GM12801 (cell line): ENCODE measurements around the gene TPRG1.

Experiments used
- TF ChIP-seq, protein P1 (sequence below): IDR thresholded peaks from one replicate; pipeline ENCODE4 v1.5.1; 2011; ENCODE audit warnings: control low read depth; ENCODE audit not compliant: insufficient read length; ENCODE audit errors: extremely low read depth

The TPRG1 gene

DNA sequence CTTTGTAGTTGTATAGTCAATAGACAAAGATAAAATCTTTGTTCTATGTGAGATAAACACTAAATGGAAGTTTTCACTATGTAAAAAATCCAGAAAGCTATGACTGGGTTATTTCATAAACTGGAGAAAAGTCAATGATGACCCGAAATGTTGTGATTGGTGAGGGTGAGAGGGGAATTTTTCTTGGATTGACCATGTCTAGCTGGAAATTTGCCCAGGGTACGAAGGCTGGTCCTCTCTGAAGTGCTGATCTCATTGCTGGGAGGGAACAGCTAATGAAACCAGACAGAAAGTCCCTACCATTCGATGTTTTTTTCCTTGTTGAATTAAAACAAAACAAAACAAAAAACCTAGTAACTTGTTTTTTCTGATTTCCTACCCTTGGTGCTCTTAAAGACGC, 14.3 kb downstream of the TPRG1 start:
- TF ChIP-seq, protein P1, sequence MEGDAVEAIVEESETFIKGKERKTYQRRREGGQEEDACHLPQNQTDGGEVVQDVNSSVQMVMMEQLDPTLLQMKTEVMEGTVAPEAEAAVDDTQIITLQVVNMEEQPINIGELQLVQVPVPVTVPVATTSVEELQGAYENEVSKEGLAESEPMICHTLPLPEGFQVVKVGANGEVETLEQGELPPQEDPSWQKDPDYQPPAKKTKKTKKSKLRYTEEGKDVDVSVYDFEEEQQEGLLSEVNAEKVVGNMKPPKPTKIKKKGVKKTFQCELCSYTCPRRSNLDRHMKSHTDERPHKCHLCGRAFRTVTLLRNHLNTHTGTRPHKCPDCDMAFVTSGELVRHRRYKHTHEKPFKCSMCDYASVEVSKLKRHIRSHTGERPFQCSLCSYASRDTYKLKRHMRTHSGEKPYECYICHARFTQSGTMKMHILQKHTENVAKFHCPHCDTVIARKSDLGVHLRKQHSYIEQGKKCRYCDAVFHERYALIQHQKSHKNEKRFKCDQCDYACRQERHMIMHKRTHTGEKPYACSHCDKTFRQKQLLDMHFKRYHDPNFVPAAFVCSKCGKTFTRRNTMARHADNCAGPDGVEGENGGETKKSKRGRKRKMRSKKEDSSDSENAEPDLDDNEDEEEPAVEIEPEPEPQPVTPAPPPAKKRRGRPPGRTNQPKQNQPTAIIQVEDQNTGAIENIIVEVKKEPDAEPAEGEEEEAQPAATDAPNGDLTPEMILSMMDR, result no peak

DNA sequence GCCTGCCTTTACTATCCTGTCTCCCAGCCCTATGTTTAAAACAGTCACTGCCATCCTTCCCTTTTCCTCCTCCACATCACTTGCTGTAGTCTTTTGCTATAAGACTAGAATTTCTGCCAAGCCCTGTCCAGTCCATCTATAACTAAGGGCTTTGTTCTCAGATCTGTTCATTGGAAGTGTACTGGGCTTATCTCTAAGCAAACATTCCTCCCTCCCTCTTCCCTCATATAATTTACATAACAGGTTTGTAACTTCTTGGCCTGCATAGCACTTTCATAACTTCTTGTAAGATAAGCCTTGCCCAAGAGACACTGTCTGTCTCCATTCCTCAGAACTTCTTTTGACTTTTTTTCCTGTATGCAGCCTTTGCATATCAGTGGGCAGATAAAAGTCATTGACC, 16.7 kb downstream of the TPRG1 start:
- TF ChIP-seq, protein P1, result no peak

DNA sequence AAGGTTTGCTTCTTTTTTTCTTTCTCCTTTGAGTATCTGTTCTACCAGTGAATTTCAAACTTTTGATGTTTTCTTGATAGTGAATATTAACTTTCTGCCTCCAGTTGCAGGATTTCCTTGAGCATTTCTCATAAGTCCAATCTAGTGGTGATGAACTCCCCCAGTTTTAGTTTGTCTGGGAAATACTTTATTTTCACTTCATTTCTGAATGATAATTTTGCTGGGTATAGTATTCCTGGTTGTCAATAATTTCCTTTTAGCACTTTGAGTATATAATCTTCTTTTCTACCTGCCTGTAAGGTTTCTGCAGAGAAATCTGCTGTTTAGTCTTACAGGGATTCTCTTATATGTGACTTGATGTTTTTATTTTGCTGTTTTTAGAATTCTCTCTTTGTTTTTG, 21.0 kb downstream of the TPRG1 start:
- TF ChIP-seq, protein P1, result no peak

DNA sequence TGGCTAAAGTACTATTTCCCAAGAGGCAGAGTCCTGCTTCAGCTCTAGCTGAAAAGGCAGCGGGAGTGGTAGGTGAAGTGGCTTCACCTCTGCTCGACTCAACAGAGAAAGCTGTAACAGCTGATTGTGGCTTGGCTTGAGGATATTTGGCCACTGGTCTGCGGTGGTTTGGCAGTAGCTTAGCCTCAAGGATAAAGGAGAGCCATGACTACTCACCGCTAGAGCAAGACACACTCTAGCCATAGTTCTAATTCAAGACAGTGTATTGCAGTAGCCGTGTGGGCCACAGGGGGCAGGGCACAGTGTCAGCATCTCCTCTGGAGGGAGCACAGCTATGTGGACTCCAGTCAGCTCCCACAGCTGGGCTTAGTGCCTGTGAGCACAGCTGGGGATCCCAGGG, 23.5 kb downstream of the TPRG1 start:
- TF ChIP-seq, protein P1, result no peak

DNA sequence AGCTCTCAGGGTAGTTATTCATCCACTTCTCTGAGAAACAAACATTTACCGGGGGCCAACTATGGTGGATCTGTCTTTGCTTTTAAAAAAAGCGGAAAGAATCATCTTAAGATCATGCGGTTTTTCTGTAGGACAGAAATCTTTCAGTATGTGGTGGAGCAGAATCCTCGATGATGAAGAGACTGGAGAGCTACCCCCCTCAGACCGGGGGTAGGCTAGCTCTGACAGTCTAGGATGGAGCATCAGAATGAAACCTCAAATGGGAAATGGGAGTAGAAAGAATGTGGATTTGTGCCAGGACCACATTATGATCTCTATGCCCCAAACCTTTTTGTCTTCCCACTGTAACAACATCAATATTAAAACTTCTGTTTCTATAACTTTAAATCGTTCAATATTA, 30.3 kb downstream of the TPRG1 start:
- TF ChIP-seq, protein P1, result no peak

DNA sequence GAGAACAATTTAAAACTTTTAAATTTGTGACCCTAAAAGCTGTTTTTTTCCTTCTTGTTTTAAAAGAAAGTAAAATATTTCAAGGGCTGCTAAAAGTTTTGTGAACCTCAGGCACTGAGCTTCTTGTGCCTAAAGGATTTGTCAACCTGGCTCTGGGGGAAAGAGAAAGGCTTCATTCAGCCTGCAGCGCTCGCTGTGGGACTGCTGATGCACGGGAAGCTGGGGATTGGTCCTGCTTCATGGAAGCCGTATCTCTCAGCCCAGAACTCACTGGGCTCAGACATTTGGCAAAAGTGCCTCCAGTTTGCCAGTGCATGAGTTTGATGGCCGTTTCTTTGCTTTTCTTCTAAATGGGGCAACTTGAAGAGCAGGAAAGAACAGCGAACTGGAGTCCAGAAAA, 30.8 kb downstream of the TPRG1 start:
- TF ChIP-seq, protein P1, result no peak

DNA sequence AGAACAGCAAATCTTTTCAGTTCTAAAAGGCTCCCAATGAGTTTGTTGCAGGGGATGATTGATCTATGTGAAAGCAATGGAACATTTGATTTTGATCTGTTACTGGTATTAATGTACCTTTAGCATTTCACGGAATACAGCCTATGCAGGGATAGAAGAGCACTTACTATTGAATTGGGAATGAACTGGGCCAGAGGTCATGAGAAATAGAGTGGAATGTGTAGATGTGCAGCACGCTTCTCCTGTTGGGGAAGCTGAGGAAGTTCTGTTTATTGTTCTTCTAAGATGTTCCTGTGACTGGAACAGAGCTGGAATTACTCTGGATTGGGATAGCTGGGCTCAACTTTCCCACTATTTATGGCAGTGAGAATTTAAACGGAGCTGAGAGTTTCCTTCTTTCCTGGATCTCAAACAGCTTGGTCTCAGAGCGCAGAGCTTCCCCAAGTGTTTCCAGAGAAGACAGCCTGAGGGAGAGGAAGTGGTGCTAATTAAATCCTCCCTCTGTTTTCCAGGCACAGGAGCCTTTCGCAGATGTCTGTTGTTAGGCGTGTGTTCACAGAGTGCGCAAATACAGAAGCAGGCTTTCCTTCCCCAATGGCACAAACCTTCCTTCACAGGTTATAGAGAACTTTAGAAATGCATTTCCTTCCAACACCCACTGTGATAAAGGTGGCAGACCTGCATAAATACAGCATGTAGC, 32.5 kb downstream of the TPRG1 start:
- TF ChIP-seq, protein P1, result no peak
